GM12801 (cell line): ENCODE measurements around the gene PDE4A.

Experiments used
- TF ChIP-seq, protein P1 (sequence below): IDR thresholded peaks from one replicate; pipeline ENCODE4 v1.5.1; 2011; ENCODE audit warnings: control low read depth; ENCODE audit not compliant: insufficient read length; ENCODE audit errors: extremely low read depth

The PDE4A gene

DNA sequence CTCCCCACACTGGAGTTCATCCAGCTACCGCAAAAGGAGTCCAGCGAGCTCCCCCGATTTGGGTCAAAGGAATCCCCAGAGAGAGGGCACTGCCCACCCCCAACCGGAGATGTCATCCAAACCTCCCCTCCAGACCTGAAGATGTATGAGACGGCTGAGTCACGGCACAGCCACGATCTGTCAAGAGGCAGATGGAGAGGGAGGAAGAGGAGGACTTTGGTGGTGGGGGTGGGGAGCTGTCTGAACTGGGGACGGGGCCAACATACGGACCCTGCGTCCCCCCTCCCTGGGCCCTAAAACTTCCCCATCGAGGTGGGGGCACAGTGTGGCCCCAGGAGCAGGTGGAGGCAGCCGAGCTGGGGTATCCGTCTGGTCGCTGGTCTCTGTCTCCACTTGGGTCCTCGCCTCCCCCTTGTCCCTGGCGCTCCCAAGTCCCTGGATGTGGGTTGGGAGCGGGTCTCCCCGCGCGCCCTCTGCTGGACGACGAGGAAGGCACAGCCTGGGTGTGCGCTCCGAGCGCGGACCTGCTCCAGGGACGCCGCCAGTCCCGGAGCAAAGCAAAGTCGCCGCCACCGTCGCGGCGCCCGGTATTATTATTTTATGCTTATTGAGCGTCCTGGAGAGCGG lies 3.8 kb downstream of the PDE4A start:
- TF ChIP-seq, protein P1, sequence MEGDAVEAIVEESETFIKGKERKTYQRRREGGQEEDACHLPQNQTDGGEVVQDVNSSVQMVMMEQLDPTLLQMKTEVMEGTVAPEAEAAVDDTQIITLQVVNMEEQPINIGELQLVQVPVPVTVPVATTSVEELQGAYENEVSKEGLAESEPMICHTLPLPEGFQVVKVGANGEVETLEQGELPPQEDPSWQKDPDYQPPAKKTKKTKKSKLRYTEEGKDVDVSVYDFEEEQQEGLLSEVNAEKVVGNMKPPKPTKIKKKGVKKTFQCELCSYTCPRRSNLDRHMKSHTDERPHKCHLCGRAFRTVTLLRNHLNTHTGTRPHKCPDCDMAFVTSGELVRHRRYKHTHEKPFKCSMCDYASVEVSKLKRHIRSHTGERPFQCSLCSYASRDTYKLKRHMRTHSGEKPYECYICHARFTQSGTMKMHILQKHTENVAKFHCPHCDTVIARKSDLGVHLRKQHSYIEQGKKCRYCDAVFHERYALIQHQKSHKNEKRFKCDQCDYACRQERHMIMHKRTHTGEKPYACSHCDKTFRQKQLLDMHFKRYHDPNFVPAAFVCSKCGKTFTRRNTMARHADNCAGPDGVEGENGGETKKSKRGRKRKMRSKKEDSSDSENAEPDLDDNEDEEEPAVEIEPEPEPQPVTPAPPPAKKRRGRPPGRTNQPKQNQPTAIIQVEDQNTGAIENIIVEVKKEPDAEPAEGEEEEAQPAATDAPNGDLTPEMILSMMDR, result no peak

DNA sequence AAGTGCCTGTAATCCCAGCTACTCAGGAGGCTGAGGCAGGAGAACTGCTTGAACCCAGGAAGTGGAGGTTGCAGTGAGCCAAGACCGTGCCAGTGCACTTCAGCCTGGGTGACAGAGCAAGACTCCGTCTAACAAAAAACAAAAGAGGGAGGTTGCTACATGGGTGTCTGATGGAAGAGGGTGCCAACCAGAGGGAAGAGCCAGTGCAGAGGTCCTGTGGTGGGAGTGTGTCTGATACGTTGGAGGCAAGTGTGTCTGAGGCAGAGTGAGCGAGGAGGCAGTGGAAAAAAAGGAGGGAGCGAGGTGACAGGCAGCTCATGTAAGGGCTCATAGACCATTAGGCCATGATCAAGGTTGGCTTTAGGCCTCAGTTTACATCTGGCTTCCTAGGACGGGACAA lies 6.8 kb downstream of the PDE4A start:
- TF ChIP-seq, protein P1, result no peak

DNA sequence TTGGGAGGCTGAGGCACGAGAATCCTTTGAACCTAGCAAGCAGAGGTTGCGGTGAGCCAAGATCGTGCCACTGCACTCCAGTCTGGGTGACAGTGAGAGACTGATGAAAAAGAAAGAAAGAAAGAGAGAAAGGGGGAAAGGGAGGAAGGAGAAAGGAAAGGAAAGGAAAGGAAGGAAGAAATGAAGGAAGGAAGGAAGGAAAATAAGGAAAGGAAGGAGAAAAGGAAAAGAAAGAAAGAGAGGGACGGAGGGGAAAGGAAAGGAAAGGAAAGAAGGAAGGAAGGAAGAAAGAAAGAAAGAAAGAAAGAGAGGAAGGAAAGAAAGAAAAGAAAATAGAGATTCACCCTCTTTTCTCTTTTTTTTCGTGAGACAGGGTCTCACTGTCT lies 8.7 kb downstream of the PDE4A start:
- TF ChIP-seq, protein P1, result no peak

DNA sequence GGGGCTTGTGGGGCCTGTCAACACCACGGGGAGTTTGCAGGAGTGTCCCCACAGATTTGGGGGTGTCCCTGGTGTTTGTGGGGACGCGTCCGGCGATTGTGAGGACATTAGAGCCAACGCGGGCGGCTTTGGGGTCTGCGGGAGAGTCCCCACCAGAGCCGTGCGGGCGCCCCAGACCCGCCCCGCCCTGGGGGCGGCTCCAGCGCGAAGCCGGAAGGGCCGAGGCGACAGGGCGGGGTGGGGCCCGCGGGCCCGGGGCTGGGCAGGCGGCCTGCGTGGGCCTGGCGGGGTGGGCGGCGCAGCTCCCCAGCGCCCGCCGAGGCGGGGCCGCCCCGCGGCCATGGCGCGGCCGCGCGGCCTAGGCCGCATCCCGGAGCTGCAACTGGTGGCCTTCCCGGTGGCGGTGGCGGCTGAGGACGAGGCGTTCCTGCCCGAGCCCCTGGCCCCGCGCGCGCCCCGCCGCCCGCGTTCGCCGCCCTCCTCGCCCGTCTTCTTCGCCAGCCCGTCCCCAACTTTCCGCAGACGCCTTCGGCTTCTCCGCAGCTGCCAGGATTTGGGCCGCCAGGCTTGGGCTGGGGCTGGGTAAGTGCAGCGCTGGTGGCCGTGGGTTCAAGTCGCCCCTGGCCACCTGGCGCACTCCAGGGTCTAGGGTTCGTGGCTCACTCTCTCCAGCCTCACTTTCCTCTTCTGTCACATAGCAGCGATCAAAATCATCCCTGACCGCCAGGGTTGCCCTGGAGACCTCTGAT lies 10.3 kb downstream of the PDE4A start:
- TF ChIP-seq, protein P1, result no peak

DNA sequence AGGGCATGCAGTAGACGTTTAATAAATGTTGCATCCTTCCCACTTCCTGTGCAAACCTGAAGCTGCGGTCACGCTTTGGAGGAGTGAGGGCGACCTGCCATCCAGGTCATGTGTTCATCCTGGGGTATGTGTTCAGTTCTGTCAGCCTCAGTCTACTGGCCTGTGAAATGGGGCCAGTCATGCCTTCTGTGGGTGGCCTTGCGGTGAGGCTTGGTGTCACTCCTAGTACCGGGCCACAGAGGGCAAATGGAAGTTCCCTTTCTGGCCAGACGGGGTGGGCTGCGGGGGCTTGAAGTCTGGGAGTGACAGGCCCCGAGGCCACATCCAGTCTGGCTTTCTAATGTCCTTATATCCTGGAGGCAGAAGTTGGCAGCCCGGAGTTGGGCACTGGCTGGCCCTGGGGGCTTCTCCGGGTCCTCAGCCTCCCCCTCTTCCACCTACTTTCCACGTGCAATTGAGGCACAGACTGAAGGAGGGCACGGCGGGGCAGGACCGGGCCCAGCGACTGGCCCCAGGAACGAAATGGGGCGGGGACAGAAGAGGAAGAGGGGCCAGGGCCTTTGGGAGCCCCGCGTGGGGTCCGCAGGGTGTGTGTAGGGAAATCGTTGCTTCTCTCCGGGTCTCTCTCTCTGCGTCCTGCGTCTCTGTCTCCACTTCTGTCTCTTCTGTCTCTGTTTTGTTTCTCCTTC lies 11.1 kb downstream of the PDE4A start:
- TF ChIP-seq, protein P1, result no peak

DNA sequence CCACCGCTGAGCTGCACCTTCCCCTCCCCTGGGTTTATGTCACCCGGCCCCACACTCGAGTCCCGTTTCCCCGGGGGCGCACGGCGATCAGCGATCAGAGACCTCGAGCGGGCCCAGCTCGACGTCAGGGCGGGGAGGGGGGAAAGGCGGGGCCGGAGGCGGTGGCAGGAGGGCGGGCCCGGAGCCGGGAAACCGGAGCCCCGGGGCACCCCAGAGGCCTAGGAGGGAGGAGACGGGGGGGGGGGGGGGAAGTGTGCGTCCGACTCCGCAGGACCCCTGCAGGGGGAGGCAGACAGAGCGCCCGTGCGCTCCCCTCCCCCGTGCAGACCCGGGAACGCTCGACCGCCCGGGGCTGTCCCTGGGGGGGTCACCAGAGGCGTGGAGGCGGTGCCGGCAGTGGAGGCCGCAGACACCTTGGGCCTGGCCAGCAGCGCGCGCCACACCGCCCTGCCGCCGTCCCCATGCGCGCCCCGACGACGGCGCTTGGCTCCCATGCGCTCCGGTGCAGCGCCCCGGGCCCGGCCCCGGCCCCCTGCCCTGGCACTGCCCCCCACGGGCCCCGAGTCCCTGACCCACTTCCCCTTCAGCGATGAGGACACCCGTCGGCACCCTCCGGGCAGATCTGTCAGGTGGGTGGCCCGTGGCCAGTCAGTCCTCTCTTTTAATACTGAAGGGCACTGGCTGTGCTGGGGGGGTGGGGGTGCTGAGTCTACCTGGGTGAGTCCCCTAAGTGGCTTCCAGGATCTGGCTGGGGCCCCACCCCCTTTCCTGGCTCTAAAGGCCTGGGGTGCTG lies 11.8 kb downstream of the PDE4A start:
- TF ChIP-seq, protein P1, result no peak

DNA sequence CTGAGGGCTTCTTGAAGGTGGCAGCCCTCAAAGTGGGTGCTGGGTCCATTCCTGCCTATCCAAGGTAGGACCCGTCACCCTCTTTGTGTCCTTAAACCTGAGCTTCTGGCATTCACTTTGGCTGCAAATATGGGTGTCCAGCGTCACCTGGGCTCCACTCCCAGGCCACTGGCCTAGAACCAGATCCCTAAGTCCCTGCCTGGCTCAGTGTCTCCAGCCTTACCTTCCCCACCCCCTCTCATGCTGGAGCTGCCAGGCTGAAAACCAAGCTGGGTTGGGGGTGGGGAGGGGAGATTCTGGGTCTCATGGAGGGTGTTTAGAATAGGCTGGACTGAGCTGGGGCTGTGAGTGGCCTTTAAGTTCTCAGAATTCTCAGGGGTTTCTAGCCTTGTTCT lies 12.4 kb downstream of the PDE4A start:
- TF ChIP-seq, protein P1, result no peak
